WTC11 (cell line): ENCODE results near the gene RBM44. TPM values are rescaled to one million over a fixed set of nuclear protein-coding genes. Genes with fewer than 3 reads are reported as not detected.

Experiments
- ATAC-seq: fragments of 200-7000 bp; cut with Tn5 transposase; 2 replicates; pipeline ENCODE4 v1.10.0; 2021; ENCODE audit warnings: mild to moderate bottlenecking, moderate library complexity
- CTCF ChIA-PET: fragments of 300-600 bp; sonication (Branson Sonifier 250); formaldehyde crosslinking; loops from one replicate; lab custom pipeline; 2021; ENCODE audit warnings: antibody characterized with exemption; lab: Charles Lee
- POLR2A ChIA-PET: fragments of 350-600 bp; sonication (Branson Sonifier 250); formaldehyde crosslinking; loops from one replicate; lab custom pipeline; 2021; ENCODE audit warnings: antibody characterized with exemption; lab: Charles Lee
- DNase-seq: peaks from one replicate; pipeline ENCODE4 v3.0.0; 2021; ENCODE audit warnings: low spot score
- H3K27ac Mint-ChIP-seq: 2 replicates; pipeline ENCODE4 v1.8.0; 2021; ENCODE audit warnings: mixed read lengths
- H3K27me3 Mint-ChIP-seq: 2 replicates; pipeline ENCODE4 v1.8.0; 2021; ENCODE audit warnings: low read depth, mild to moderate bottlenecking, moderate library complexity, mixed read lengths
- H3K36me3 Mint-ChIP-seq: 2 replicates; pipeline ENCODE4 v1.8.0; 2021; ENCODE audit warnings: mixed read lengths
- H3K4me1 Mint-ChIP-seq: 2 replicates; pipeline ENCODE4 v1.8.0; 2022; ENCODE audit warnings: mixed read lengths
- H3K4me3 Mint-ChIP-seq: 2 replicates; pipeline ENCODE4 v1.8.0; 2021; ENCODE audit warnings: mild to moderate bottlenecking, moderate library complexity, mixed read lengths
- H3K9me3 Mint-ChIP-seq: 2 replicates; pipeline ENCODE4 v1.8.0; 2021; ENCODE audit warnings: mixed read lengths
- ATF2 ChIP-seq: sonication (generic); formaldehyde crosslinking; IDR thresholded peaks from 2 replicates; pipeline ENCODE4 v1.8.1; 2022; ENCODE audit warnings: low read depth, missing genetic modification reagents, borderline replicate concordance
- CREB1 ChIP-seq: sonication (generic); formaldehyde crosslinking; IDR thresholded peaks from 2 replicates; pipeline ENCODE4 v1.8.0; 2023; ENCODE audit warnings: mild to moderate bottlenecking, missing genetic modification reagents
- CREM ChIP-seq: sonication (generic); formaldehyde crosslinking; IDR thresholded peaks from 2 replicates; pipeline ENCODE4 v1.8.1; 2022; ENCODE audit warnings: mild to moderate bottlenecking, missing genetic modification reagents, moderate library complexity
- ELF4 ChIP-seq: sonication (generic); formaldehyde crosslinking; IDR thresholded peaks from 2 replicates; pipeline ENCODE4 v1.8.1; 2022; ENCODE audit warnings: low read depth, mild to moderate bottlenecking, moderate library complexity, missing genetic modification reagents
- ESRRA ChIP-seq: sonication (generic); formaldehyde crosslinking; IDR thresholded peaks from 2 replicates; pipeline ENCODE4 v1.8.1; 2022; ENCODE audit warnings: mild to moderate bottlenecking, missing genetic modification reagents, borderline replicate concordance
- FOXJ3 ChIP-seq: sonication (generic); formaldehyde crosslinking; IDR thresholded peaks from 2 replicates; pipeline ENCODE4 v1.9.0; 2021; ENCODE audit warnings: missing genetic modification reagents, mild to moderate bottlenecking, borderline replicate concordance
- KAT7 ChIP-seq: sonication (generic); formaldehyde crosslinking; IDR thresholded peaks from 2 replicates; pipeline ENCODE4 v1.8.1; 2023; ENCODE audit warnings: missing genetic modification reagents, mild to moderate bottlenecking, borderline replicate concordance
- MLX ChIP-seq: sonication (generic); formaldehyde crosslinking; IDR thresholded peaks from 2 replicates; pipeline ENCODE4 v1.8.1; 2023; ENCODE audit warnings: mild to moderate bottlenecking, missing genetic modification reagents, moderate library complexity
- NFYB ChIP-seq: sonication (generic); formaldehyde crosslinking; conservative IDR thresholded peaks from 2 replicates; pipeline ENCODE4 v1.8.0; 2022; ENCODE audit warnings: low read depth, missing genetic modification reagents
- OVOL2 ChIP-seq: fragments of 250-450 bp; sonication (Bioruptor Pico); IDR thresholded peaks from 2 replicates; pipeline ENCODE4 v1.9.0; 2021; ENCODE audit warnings: mild to moderate bottlenecking, borderline replicate concordance
- RELA ChIP-seq: sonication (generic); formaldehyde crosslinking; IDR thresholded peaks from 2 replicates; pipeline ENCODE4 v1.8.1; 2022; ENCODE audit warnings: missing genetic modification reagents, mild to moderate bottlenecking, borderline replicate concordance
- TEAD4 ChIP-seq: sonication (generic); formaldehyde crosslinking; IDR thresholded peaks from 2 replicates; pipeline ENCODE4 v1.8.0; 2022; ENCODE audit warnings: mild to moderate bottlenecking, missing genetic modification reagents
- TP53 ChIP-seq: sonication (generic); formaldehyde crosslinking; IDR thresholded peaks from 2 replicates; pipeline ENCODE4 v1.8.1; 2023; ENCODE audit warnings: mild to moderate bottlenecking, missing genetic modification reagents
- ZMAT4 ChIP-seq: fragments of 250-450 bp; sonication (Bioruptor Pico); IDR thresholded peaks from 2 replicates; pipeline ENCODE4 v1.9.0; 2021; ENCODE audit warnings: mild to moderate bottlenecking
- total RNA-seq: library from RNA; stranded (reverse); gene quantifications from 3 replicates; pipeline ENCODE4 v1.2.3, GENCODE V29; 2021
- TF ChIP-seq, protein P1 (sequence below): sonication (generic); formaldehyde crosslinking; IDR thresholded peaks from 2 replicates; pipeline ENCODE4 v1.8.1; 2022; ENCODE audit warnings: mild to moderate bottlenecking, moderate library complexity, missing genetic modification reagents
- TF ChIP-seq, protein P2 (sequence below): fragments of 250-450 bp; sonication (Bioruptor Pico); IDR thresholded peaks from 2 replicates; pipeline ENCODE4 v1.9.0; 2021; ENCODE audit warnings: mild to moderate bottlenecking, borderline replicate concordance
- TF ChIP-seq, protein P3 (sequence below): sonication (generic); formaldehyde crosslinking; IDR thresholded peaks from 2 replicates; pipeline ENCODE4 v1.8.0; 2023; ENCODE audit warnings: missing genetic modification reagents, mild to moderate bottlenecking, borderline replicate concordance

The RBM44 gene
- total RNA-seq, 1 experiment from 2014 or later = 1.3 TPM

GRCh38 chr2:237859082-237859433 is 60.5 kb downstream of the RBM44 start:
- POLR2A ChIA-PET = interaction anchor here (0.5 kb wide), 1 partner anchor 125 kb away, joined by 4 read pairs; no protein-coding TSS in a partner anchor
- H3K27me3 Mint-ChIP-seq = peaks cover 60% of the 10 kb centered on the region
- no peak for DNase-seq

DNA sequence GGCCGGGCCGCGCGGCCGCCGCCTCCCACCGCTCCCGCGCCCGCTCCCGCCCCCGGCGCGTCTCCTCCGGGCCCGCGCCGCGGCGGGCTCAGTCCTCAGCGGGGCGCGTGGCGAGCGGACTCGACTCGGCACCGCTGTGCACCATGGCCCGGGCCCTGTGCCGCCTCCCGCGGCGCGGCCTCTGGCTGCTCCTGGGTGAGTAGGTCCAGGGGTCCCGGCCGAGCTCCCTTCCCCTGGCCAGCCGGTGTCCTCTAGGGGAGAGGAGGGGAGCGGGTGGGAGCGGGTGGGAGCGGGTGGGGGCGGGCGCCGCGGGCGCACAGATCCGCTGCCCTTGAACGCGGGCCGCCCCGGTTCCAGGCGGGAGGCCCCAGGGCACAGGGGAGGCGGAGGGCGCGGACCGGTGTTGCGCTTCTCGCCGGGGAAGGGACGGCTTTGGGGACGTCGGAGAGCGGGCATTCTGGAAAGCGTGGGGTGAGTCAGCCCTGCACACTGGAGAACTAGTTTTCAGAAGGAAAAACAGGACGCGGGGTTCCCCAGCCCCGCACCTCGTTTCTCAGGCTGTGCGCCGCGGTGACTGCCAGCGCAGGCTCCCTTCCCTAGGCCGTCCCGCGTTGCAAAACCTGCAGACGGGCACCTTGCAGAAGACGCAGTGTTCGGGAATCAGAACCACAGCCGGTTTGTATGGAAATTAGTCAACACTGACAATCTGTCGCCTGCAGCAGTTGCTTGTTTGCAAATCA is 61.1 kb downstream of the RBM44 start, which contains the start of gene RAMP1:
Gene RAMP1, plus strand, starts transcription at position 91 of the 740 bp plus-strand sequence. Its CDS starts 53 bp downstream, at position 144.
- H3K4me3 Mint-ChIP-seq = peak within 1 kb of the TSS; percentile 68
- H3K9me3 Mint-ChIP-seq = no peaks in the 10 kb centered on the region
- H3K27ac Mint-ChIP-seq = no peak within 1 kb of the TSS
- peaks cover 20% of the 10 kb centered on the region for H3K4me1 Mint-ChIP-seq
- CTCF ChIA-PET = no interaction called here
- POLR2A ChIA-PET = no interaction called here
- ATAC-seq (peak; percentile 46), DNase-seq (peak; percentile 47)
- peaks cover 60% of the 10 kb centered on the region for H3K27me3 Mint-ChIP-seq
- H3K36me3 Mint-ChIP-seq = no peaks in the 10 kb centered on the region
- TF ChIP-seq, protein P1, sequence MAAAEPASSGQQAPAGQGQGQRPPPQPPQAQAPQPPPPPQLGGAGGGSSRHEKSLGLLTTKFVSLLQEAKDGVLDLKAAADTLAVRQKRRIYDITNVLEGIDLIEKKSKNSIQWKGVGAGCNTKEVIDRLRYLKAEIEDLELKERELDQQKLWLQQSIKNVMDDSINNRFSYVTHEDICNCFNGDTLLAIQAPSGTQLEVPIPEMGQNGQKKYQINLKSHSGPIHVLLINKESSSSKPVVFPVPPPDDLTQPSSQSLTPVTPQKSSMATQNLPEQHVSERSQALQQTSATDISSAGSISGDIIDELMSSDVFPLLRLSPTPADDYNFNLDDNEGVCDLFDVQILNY (CRISPR knock-in tag) = no peak
- TF ChIP-seq, protein P2, sequence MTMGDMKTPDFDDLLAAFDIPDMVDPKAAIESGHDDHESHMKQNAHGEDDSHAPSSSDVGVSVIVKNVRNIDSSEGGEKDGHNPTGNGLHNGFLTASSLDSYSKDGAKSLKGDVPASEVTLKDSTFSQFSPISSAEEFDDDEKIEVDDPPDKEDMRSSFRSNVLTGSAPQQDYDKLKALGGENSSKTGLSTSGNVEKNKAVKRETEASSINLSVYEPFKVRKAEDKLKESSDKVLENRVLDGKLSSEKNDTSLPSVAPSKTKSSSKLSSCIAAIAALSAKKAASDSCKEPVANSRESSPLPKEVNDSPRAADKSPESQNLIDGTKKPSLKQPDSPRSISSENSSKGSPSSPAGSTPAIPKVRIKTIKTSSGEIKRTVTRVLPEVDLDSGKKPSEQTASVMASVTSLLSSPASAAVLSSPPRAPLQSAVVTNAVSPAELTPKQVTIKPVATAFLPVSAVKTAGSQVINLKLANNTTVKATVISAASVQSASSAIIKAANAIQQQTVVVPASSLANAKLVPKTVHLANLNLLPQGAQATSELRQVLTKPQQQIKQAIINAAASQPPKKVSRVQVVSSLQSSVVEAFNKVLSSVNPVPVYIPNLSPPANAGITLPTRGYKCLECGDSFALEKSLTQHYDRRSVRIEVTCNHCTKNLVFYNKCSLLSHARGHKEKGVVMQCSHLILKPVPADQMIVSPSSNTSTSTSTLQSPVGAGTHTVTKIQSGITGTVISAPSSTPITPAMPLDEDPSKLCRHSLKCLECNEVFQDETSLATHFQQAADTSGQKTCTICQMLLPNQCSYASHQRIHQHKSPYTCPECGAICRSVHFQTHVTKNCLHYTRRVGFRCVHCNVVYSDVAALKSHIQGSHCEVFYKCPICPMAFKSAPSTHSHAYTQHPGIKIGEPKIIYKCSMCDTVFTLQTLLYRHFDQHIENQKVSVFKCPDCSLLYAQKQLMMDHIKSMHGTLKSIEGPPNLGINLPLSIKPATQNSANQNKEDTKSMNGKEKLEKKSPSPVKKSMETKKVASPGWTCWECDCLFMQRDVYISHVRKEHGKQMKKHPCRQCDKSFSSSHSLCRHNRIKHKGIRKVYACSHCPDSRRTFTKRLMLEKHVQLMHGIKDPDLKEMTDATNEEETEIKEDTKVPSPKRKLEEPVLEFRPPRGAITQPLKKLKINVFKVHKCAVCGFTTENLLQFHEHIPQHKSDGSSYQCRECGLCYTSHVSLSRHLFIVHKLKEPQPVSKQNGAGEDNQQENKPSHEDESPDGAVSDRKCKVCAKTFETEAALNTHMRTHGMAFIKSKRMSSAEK (CRISPR knock-in tag) = no peak

More at GRCh38 chr2:237859082-237859433, 60.5 kb downstream of the RBM44 start:
- H3K9me3 Mint-ChIP-seq = no peaks in the 10 kb centered on the region
- H3K36me3 Mint-ChIP-seq = no peaks in the 10 kb centered on the region
- ATAC-seq = peak; percentile 9
- H3K27ac Mint-ChIP-seq = no peak overlapping the region
- TF ChIP-seq NFYB = no peak
- TF ChIP-seq OVOL2 = no peak
- TF ChIP-seq TP53 = no peak
- TF ChIP-seq ATF2 = no peak
- no peak for TF ChIP-seq MLX (CRISPR knock-in tag)
- no peak for TF ChIP-seq KAT7 (CRISPR knock-in tag)
- no peak for TF ChIP-seq TEAD4 (CRISPR knock-in tag)
- no peak for TF ChIP-seq CREM (CRISPR knock-in tag)
- TF ChIP-seq, protein P3, sequence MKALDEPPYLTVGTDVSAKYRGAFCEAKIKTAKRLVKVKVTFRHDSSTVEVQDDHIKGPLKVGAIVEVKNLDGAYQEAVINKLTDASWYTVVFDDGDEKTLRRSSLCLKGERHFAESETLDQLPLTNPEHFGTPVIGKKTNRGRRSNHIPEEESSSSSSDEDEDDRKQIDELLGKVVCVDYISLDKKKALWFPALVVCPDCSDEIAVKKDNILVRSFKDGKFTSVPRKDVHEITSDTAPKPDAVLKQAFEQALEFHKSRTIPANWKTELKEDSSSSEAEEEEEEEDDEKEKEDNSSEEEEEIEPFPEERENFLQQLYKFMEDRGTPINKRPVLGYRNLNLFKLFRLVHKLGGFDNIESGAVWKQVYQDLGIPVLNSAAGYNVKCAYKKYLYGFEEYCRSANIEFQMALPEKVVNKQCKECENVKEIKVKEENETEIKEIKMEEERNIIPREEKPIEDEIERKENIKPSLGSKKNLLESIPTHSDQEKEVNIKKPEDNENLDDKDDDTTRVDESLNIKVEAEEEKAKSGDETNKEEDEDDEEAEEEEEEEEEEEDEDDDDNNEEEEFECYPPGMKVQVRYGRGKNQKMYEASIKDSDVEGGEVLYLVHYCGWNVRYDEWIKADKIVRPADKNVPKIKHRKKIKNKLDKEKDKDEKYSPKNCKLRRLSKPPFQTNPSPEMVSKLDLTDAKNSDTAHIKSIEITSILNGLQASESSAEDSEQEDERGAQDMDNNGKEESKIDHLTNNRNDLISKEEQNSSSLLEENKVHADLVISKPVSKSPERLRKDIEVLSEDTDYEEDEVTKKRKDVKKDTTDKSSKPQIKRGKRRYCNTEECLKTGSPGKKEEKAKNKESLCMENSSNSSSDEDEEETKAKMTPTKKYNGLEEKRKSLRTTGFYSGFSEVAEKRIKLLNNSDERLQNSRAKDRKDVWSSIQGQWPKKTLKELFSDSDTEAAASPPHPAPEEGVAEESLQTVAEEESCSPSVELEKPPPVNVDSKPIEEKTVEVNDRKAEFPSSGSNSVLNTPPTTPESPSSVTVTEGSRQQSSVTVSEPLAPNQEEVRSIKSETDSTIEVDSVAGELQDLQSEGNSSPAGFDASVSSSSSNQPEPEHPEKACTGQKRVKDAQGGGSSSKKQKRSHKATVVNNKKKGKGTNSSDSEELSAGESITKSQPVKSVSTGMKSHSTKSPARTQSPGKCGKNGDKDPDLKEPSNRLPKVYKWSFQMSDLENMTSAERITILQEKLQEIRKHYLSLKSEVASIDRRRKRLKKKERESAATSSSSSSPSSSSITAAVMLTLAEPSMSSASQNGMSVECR (CRISPR knock-in tag) = no peak
- no peak for TF ChIP-seq ZMAT4 (CRISPR knock-in tag)
- TF ChIP-seq RELA (CRISPR knock-in tag) = no peak
- no peak for TF ChIP-seq CREB1
- no peak for TF ChIP-seq FOXJ3 (CRISPR knock-in tag)
- TF ChIP-seq ELF4 (CRISPR knock-in tag) = no peak
- TF ChIP-seq ESRRA = no peak
- H3K4me1 Mint-ChIP-seq = peaks cover 14% of the 10 kb centered on the region
- H3K4me3 Mint-ChIP-seq = peak overlapping the region; percentile 68
- CTCF ChIA-PET = interaction anchor here (0.7 to 1.8 kb wide), 23 partner anchors 32 to 406 kb away, joined by 3 to 16 read pairs (median 3); partner anchors contain the start of gene SCLY
